H1 (cell line): Measurements from ENCODE around the gene KANSL1. TPM values are rescaled to one million over a fixed set of nuclear protein-coding genes. Genes with fewer than 3 reads are reported as not detected.

Experiments used
- BCL11A ChIP-seq, 2 experiments: IDR thresholded peaks; one replicate each; pipeline ENCODE4 v1.6.1; 2011; ENCODE audit warnings: low read depth in 2 of 2, low read length in 2 of 2, mild to moderate bottlenecking in 2 of 2
- polyA plus RNA-seq, 7 experiments: library from polyadenylated mRNA; depleted of rRNA in 3 of 7; stranded (reverse) in 5 of 7; unstranded in 2 of 7; fragments of >200 nt in 5 of 7; fragments of 200-250 nt in 2 of 7; gene quantifications; 1 replicate in 5 of 7; 2 replicates in 1 of 7; 4 replicates in 1 of 7; pipeline versions ENCODE4 v1.2.1 to v1.2.3, GENCODE V29; 2011 to 2013; ENCODE audit warnings: missing spikeins in 2 of 7, mixed read lengths in 2 of 7
- total RNA-seq: library from RNA; stranded (reverse); fragmentation: NEBNext Ultra II Directional; extraction: Animal tissue kit (Norgen Biotek cat#: 25700); gene quantifications from 2 replicates; pipeline ENCODE4 v1.2.1, GENCODE V29; 2021

Gene KANSL1
- total and polyA plus RNA-seq, 2 of the 8 experiments (the other 6 are each of a cell fraction or from before 2014, with no cell fraction given): 34.0 to 128 TPM

DNA sequence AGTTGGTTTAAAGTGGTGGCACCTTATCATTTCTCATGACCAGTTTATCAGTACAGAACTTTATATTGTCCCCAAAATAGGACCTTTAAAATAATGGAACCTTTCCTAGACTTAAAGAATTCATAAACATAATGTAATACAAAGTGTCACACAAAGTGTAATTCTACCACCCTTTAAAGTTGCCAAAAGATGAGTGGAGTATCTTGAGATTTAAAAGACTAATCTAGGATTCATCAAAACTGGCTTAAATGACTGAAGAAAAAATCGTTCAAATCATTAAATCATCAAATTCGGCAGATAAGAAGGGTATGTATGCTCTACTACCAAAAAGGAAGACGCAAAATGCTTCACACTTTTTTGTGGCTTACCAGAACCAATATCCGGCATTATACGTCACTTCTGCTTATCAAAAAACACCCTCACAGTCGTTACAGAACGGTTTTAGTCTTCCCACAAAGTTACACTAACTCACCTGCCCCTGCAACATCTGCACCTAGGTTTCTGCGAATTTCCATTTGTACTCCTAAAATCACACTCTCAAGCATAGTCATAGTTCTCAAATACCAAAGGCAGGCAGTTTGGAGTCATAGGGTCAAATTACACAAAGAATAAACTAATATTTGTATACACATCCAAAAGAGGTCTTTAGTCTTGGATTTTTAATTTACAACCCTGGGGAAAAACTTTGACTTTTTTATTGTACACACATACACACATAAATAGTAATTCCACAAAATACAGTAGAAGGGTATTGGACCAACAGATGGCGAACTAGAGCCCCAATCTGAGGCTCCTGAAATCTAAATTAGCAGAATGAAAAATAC is 1.4 kb upstream of the KANSL1 start (continued):
- TF ChIP-seq BCL11A (IDR thresholded peaks at IDR 0.05; ENCODE audit: low read depth in 2 of 2, low read length in 2 of 2): no peak
